ENCODE results near the gene BNC2. TPM values are rescaled to one million over a fixed set of nuclear protein-coding genes. Genes with fewer than 3 reads are reported as not detected.
A peak's percentile ranks its signal among the peaks of the same experiment; 100 is the strongest.
"Not testable (repeated sequence)": the region's sequence is repeated elsewhere in the genome, so short reads cannot be mapped to it uniquely, and the experiment has no call there.

The BNC2 gene, protein sequence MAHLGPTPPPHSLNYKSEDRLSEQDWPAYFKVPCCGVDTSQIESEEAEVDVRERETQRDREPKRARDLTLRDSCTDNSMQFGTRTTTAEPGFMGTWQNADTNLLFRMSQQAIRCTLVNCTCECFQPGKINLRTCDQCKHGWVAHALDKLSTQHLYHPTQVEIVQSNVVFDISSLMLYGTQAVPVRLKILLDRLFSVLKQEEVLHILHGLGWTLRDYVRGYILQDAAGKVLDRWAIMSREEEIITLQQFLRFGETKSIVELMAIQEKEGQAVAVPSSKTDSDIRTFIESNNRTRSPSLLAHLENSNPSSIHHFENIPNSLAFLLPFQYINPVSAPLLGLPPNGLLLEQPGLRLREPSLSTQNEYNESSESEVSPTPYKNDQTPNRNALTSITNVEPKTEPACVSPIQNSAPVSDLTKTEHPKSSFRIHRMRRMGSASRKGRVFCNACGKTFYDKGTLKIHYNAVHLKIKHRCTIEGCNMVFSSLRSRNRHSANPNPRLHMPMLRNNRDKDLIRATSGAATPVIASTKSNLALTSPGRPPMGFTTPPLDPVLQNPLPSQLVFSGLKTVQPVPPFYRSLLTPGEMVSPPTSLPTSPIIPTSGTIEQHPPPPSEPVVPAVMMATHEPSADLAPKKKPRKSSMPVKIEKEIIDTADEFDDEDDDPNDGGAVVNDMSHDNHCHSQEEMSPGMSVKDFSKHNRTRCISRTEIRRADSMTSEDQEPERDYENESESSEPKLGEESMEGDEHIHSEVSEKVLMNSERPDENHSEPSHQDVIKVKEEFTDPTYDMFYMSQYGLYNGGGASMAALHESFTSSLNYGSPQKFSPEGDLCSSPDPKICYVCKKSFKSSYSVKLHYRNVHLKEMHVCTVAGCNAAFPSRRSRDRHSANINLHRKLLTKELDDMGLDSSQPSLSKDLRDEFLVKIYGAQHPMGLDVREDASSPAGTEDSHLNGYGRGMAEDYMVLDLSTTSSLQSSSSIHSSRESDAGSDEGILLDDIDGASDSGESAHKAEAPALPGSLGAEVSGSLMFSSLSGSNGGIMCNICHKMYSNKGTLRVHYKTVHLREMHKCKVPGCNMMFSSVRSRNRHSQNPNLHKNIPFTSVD
- polyA plus RNA-seq (2013, experiment 1 of 2; ENCODE audit: insufficient read length), result 9.5 TPM
- 10.8 TPM for polyA plus RNA-seq (2013, experiment 2 of 2; ENCODE audit: insufficient read length)

- peak; percentile 66 for DNase-seq
These were observed at the start of gene BNC2 for GRCh38 chr9:16870596-16871335. TSS of gene BNC2 (minus strand) at chr9:16870670. CDS start at chr9:16870648, 22 bp downstream.

- DNase-seq, result no peak
These were observed 48.5 kb upstream of the BNC2 start for GRCh38 chr9:16918920-16919319.

- DNase-seq, result no peak
These were observed 44.8 kb upstream of the BNC2 start for GRCh38 chr9:16915126-16915831.

GRCh38 chr9:16912197-16912596, 41.7 kb upstream of the BNC2 start:
- no peak for DNase-seq

DNA sequence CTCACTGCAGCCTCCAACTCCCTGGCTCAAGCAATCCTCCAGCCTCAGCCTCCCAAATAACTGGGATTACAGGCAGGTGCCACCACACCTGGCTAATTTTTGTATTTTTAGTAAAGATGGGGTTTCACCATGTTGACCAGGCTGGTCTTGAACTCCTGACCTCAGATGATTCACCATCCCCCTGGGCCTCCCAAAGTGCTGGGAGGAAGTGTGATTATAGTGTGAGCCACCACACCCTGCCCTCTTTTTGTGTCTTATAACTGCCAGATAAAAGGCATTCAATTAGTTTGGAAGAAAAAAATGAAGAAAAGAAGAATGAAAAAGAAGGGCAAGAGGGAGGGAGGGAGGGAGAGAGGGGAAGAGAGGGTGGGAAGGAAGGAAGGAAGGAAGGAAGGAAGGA, 37.7 kb upstream of the BNC2 start:
- not testable (repeated sequence) for DNase-seq

DNA sequence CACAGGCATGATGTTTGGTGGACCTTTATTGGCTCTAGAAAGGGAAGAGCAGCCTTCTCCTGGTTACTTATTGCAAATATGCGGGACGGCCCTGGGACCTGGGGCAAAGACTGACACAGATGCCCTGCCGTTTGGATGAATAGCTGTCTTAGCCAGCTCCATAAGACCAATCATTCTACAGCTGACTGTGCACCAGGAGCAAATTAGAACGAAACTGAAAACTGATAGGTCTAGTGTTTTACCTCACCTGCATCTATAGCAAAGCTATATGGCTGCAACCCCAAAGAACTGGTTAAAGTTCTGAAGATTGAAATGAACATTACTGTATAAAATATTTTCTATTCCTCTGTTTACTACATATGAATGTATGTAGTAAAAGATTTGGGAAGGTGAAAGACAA, 34.2 kb upstream of the BNC2 start:
- DNase-seq, result no peak

DNA sequence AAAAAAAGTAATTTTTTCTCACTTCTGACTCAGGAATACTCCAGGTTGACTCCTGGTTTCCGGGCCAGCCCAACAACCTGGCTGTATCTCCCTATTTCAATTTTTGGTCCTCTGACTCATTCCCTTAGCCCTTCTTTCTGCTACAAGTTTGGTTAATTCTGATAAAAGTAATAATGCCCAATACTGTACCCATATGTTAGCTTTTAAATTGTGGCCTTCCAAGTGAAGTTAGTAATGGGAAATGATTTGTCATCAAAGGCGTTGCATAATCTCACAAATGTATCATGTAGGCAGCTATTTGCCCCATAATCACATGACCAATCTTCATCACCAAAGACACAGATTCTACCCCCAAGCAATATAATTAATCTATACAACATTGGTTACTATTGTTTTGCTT, 31.1 kb upstream of the BNC2 start:
- no peak for DNase-seq

GRCh38 chr9:16899606-16900005, 29.1 kb upstream of the BNC2 start:
- no peak for DNase-seq

DNA sequence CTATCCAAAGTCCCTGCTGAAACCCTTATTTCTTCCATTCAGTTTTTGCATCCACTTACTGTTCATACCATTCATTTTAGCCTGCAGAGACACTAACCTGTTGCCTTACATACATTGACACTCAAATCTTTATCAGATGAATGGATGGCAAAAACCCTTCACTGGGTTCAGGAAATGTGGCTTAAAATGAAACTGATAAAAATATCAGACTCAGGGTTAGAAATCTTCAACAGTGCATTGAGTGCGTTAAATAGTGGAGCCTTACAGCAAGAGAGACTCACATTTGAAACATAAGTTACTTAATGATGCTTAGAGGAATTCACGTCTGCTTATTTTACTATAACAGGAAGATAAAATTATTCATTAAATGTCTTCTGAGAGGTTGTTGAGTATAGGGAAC, 28.0 kb upstream of the BNC2 start:
- DNase-seq, result no peak

DNA sequence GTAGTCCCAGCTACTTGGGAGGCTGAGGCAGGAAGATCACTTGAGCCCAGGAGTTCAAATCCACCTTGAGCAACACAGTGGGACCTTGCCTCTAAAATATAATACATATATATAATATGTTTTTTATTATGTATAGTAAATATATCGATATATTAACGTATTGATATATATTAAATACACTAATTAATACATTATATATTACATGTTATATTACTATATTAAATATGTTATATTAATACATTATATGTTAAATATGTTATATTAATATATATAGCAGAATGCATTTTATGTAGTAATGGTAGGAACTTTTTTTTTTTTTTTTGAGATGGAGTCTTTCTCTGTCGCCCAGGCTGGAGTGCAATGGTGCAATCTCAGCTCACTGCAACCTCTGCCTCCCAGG, 18.1 kb upstream of the BNC2 start:
- DNase-seq, result no peak

DNA sequence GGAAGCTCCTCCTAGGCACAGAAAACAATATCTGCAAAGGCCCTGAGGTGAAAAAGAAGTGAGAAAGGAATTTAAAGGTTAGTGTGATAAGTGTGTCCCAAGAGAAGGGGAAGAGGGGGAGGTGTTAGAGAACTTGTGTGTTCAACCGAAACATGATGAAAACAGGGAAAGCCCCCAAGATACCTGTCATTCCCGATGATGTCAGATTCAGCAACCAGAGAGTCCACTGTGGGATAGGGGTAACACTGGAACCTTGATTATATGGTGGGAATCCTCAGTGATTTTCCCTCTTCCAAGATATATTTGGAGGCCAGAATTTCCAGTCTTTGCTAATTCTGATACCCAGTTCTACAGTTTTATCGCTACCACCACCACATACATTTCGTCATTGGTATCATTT, 15.5 kb upstream of the BNC2 start:
- DNase-seq, result no peak

DNA sequence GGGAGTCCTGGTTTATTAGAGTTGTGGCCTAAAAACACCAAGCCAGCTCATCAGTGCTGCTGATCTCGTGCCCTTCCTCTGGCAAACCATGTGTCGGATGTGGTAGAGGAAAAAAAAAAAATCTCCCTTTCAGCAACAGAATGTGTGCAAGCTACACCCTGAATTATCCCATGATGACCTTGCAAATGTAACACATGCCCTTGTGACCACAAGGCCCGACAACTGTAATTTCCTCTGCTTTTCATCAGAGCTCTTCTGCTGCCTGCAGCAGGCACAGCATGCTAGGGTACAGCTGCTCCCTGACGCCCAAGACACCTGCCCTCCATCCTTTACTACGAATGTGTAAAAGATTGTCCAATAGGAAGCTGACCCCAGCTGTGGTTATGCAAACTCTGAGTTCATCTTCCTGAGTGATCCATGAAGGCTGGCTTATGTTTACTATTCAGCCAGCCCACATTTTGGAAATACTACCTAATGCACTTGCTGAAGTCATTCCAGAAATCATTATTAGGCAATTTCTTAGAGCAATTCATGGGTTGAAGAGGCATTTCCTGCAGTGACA, 14.6 kb upstream of the BNC2 start:
- peak; percentile 31 for DNase-seq

DNA sequence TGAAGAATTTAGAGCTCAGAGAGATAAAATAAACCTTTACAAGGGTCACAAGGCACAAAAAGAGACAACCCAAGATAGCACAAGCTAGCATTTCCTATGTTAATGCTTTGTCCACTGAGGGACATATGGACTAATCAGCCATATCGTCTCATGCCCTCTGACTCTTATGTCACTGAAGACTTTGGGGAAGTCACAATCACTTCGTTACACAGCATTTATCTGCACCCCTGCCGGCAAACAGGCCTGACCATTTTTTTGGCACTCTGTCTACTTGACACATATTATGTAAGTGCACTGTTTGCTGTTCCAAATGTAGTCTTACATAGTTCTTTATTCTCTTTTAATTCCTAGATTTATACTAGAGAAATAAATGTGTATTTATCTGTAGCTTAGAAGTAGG, 13.9 kb upstream of the BNC2 start:
- no peak for DNase-seq

DNA sequence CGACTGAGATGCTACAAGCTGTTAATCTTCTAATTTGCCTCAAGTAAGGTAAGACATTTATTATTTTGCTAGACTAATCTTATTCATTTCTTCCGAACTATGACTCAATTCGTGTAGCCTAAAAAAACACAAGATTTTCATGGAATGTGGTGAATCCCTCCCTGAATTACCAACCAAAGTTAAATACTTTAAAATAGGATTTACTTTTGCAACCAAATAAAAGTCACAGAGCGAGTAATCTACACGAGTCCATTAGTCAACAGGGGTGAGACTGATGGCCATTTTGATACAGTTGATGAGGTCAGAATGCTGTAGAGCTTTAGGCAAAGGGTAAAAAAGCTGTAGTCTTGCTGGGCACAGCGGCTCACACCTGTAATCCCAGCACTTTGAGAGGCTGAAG, 13.1 kb upstream of the BNC2 start:
- DNase-seq, result no peak

DNA sequence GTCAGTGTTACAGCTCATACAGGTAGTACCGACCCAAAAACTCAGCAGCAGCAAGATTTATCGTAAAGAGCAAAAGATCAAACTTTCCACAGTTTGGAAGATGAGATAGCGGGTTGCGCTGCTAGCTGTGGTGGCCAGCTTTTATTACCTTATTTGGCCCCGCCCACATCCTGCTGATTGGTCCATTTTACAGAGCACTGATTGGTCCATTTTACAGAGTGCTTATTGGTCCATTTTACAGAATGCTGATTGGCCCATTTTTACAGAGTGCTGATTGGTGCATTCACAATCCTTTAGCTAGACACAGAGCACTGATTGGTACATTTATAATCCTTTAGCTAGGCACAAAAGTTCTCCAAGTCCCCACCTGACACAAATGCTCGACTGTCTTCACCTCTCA, 12.0 kb upstream of the BNC2 start:
- DNase-seq, result not testable (repeated sequence)

DNA sequence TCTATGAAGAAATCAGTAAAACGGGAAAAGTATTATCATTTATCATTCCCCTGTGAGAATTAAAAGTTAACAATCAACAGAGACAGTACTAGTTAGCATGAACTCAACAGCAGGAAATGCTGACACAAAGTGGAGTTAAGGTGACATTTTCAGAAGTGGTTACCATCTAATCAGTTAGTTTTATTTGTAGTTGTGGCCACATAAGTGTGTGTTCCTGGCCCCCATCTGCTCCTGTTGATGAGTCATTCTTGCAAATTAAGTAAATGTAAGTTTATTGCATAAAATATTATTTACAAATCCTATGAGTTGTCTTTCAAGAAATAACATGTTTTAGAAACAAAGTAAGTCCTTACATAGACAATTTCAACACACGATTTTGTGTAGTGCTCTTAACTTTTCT, 8.9 kb upstream of the BNC2 start:
- DNase-seq, result no peak

DNA sequence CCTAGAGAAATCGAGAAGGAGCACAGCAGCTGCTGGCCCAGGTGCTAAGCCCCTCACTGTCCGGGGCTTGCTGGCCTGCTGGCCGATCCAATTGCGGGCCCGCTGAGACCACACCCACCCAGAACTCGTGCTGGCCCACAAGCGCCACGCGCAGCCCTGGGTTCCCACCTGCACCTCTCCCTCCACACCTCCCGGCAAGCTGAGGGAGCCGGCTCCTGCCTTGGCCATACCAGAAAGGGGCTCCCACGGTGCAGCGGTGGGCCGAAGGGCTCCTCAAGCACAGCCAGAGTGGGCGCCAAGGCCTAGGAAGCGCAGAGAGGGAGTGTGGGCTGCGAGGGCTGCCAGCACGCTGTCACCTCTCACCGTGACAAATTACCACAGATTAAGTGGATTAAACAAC, 6.8 kb upstream of the BNC2 start:
- DNase-seq, result no peak

DNA sequence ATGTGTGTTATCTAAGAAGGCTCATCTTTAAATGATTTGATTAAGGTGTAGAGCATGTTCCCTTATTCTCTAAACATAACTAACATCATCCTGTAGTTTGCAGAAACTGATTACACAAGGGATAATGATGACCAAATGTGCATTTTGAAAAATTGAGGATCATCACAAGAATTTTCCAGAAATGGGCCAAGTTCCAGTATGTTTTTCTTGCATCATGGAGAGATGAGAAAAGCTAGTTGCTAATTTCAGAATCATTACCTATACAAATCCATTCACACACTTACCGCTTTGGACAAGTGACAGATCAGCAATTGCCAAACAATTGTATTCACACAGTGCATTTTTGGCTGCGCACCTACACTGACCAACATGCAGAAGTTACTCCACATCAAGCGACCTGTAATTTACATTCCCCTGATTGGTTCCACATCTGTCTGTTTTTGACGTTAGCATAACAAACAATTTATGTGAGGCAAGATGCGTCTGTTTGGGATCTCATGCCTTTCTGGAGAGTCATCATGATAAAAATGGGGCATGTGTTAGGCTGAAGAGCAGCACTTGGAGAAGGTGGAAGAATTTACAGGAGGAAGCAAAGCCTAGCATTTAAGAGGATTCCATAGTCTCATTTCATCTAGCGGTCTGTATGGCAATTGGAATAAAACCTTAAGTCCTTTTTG, 2.8 kb upstream of the BNC2 start:
- peak; percentile 16 for DNase-seq

DNA sequence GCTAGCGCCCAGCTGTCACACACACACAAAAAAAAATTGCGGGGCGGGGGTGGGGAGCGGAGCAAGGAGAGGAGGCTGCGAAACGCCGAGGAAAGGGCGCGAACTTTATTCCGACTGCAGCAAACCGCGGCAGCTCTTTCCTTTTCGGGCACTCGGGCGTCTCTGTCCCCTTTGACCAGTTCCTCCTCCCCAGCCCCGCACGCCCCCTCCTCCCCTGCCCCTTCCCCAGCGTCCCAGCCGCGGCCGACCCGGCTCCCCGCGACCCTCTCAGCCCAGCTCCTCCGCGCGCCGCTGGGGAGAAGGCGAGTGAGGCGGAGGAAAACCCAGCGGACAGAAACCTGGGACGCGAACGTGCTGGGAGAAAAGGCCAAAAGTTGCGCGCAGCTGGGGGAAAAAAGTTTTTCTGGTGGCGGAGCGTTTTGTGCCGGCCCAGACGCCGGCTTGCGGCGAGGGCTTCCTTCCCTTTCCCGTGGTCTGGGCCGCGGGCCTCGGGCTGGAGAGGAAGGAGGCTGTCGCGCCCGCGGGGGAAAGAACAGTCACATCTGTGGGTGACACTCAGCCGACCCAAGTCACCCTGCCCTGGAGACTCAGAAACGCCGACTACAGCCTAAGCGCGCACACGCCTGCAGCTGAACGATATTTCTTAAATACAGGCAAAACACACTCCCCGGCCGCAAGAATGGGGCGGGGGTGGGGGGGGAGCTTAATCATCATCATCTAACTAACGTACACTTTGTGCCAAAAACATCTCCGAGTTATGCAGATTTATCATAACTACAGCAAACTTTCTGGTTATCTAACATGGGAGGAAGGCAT, 1.1 kb upstream of the BNC2 start:
- DNase-seq, result peak; percentile 92
